Hepatocyte (in vitro differentiated cells): ENCODE data around the gene MTR. TPM values are rescaled to one million over a fixed set of nuclear protein-coding genes. Genes with fewer than 3 reads are reported as not detected.
A peak's percentile ranks its signal among the peaks of the same experiment; 100 is the strongest.

Experiments
- DNase-seq: peaks from one replicate; pipeline ENCODE4 v3.0.0-alpha.2; 2016; ENCODE audit warnings: low spot score
- H2AFZ ChIP-seq: fragments of 200-600 bp; sonication (generic); 2 replicates; pipeline ENCODE4 v1.6.0; 2016; ENCODE audit warnings: antibody characterized with exemption, mild to moderate bottlenecking
- H3K27ac ChIP-seq: fragments of 200-600 bp; sonication (generic); 2 replicates; pipeline ENCODE4 v1.5.1; 2016; ENCODE audit warnings: mild to moderate bottlenecking
- H3K27me3 ChIP-seq: fragments of 200-600 bp; sonication (generic); 2 replicates; pipeline ENCODE4 v1.6.1; 2016
- H3K36me3 ChIP-seq: fragments of 200-600 bp; sonication (generic); replicated peaks from 2 replicates; pipeline ENCODE4 v1.5.1; 2016; ENCODE audit warnings: low read depth; ENCODE audit not compliant: insufficient read depth
- H3K4me1 ChIP-seq: fragments of 200-600 bp; sonication (generic); 2 replicates; pipeline ENCODE4 v1.5.1; 2016; ENCODE audit warnings: mild to moderate bottlenecking, moderate library complexity; ENCODE audit not compliant: insufficient read depth
- H3K4me2 ChIP-seq: fragments of 200-600 bp; sonication (generic); 2 replicates; pipeline ENCODE4 v1.6.0; 2016
- H3K4me3 ChIP-seq: fragments of 200-600 bp; sonication (generic); 2 replicates; pipeline ENCODE4 v1.5.1; 2016; ENCODE audit warnings: mild to moderate bottlenecking
- H3K79me2 ChIP-seq: fragments of 200-600 bp; sonication (generic); 2 replicates; pipeline ENCODE4 v1.6.0; 2017; ENCODE audit warnings: mild to moderate bottlenecking
- H3K9me2 ChIP-seq: fragments of 200-600 bp; sonication (generic); replicated peaks from 2 replicates; pipeline ENCODE4 v1.6.0; 2017; ENCODE audit warnings: mild to moderate bottlenecking; ENCODE audit not compliant: insufficient read depth
- H3K9me3 ChIP-seq: fragments of 200-600 bp; sonication (generic); 2 replicates; pipeline ENCODE4 v1.5.1; 2016; ENCODE audit warnings: low read depth, mild to moderate bottlenecking
- H4K20me1 ChIP-seq: fragments of 200-600 bp; sonication (generic); 2 replicates; pipeline ENCODE4 v1.6.0; 2016; ENCODE audit warnings: mild to moderate bottlenecking; ENCODE audit not compliant: insufficient read depth, poor library complexity, severe bottlenecking
- EZH2 ChIP-seq: fragments of 200-600 bp; sonication (generic); IDR thresholded peaks from 2 replicates; pipeline ENCODE4 v1.6.1; 2016; ENCODE audit warnings: antibody characterized with exemption, mild to moderate bottlenecking, borderline replicate concordance
- EZH2phosphoT487 ChIP-seq: fragments of 200-600 bp; sonication (generic); IDR thresholded peaks from one replicate; pipeline ENCODE4 v1.6.1; 2018; ENCODE audit warnings: antibody characterized with exemption, mild to moderate bottlenecking, low read depth, moderate library complexity; ENCODE audit not compliant: unreplicated experiment, severe bottlenecking
- WGBS: methylation state at CpG from one replicate; pipeline ENCODE4 v1.1.6; 2016; ENCODE audit warnings: low lambda C conversion rate; ENCODE audit errors: missing lambda C conversion rate; 5-methylcytosine and 5-hydroxymethylcytosine counted together
- polyA plus RNA-seq: library from polyadenylated mRNA; unstranded; fragments of >200 nt; fragmentation: Nextera tagmentation; extraction: Ambion mirVana; gene quantifications from 2 replicates; pipeline ENCODE4 v1.2.1, GENCODE V29; 2016
- total RNA-seq: library from RNA; depleted of rRNA; stranded (reverse); fragments of >200 nt; gene quantifications from 2 replicates; pipeline ENCODE4 v1.2.3, GENCODE V29; 2014
- TF ChIP-seq, protein P1 (sequence below): fragments of 200-600 bp; sonication (generic); IDR thresholded peaks from 2 replicates; pipeline ENCODE4 v1.5.1; 2016; ENCODE audit warnings: antibody characterized with exemption, mild to moderate bottlenecking; ENCODE audit not compliant: poor library complexity

The MTR gene
- total and polyA plus RNA-seq, 2 experiments from 2014 or later: 9.6 to 23.8 TPM

DNA sequence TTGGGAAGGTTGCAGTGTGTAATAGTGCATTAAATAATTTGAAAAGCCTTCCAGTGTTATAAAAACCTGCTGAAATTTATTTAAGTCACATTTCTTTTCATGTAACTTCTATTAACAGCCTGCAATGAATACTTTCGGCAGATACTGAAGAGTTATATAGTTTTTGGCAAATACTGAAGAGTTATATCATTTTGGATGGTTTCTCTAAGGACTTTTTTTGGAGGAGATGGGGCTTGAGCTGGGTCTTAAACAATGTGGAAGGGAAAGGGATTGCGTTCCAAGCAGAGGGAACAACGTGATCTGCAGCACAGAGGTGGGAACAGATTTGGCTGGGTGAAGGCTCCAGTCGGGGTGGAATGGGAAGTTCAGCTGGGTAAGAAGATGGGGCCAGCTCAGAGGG is 39.8 kb downstream of the MTR start:
- H3K27ac ChIP-seq: no peak overlapping the region
- H3K36me3 ChIP-seq: no peaks in the 10 kb centered on the region
- H3K4me3 ChIP-seq: no peak overlapping the region
- H3K9me3 ChIP-seq: no peaks in the 10 kb centered on the region
- H3K27me3 ChIP-seq: no peaks in the 10 kb centered on the region
- no peaks in the 10 kb centered on the region for H4K20me1 ChIP-seq
- H2AFZ ChIP-seq: no peak overlapping the region
- H3K9me2 ChIP-seq: no peaks in the 10 kb centered on the region
- 82% methylated on average over 4 of the region's 4 CpGs for WGBS
- no peaks in the 10 kb centered on the region for H3K79me2 ChIP-seq
- H3K4me2 ChIP-seq: no peak overlapping the region
- no peak for DNase-seq
- TF ChIP-seq EZH2phosphoT487 (no peak), EZH2 (no peak)
- TF ChIP-seq, protein P1, sequence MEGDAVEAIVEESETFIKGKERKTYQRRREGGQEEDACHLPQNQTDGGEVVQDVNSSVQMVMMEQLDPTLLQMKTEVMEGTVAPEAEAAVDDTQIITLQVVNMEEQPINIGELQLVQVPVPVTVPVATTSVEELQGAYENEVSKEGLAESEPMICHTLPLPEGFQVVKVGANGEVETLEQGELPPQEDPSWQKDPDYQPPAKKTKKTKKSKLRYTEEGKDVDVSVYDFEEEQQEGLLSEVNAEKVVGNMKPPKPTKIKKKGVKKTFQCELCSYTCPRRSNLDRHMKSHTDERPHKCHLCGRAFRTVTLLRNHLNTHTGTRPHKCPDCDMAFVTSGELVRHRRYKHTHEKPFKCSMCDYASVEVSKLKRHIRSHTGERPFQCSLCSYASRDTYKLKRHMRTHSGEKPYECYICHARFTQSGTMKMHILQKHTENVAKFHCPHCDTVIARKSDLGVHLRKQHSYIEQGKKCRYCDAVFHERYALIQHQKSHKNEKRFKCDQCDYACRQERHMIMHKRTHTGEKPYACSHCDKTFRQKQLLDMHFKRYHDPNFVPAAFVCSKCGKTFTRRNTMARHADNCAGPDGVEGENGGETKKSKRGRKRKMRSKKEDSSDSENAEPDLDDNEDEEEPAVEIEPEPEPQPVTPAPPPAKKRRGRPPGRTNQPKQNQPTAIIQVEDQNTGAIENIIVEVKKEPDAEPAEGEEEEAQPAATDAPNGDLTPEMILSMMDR: no peak
- H3K4me1 ChIP-seq: peaks cover 4% of the 10 kb centered on the region

DNA sequence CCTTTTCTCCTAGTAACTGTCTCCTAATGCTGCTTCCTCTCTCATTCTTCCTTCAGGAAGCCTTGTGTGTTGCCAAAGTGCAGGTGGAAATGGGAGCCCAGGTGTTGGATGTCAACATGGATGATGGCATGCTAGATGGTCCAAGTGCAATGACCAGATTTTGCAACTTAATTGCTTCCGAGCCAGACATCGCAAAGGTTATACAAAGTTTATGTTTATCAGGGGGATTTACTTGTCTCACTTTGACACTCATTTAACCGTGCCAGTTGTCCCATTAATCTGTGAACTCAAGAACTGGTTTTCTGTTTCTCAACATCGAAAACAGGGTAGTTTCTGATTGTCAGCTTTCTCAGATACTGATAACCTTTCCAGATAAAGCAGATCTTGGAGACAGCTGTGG is 40.4 kb downstream of the MTR start:
- Histone ChIP-seq H3K36me3 (no peaks in the 10 kb centered on the region), H3K9me3 (no peaks in the 10 kb centered on the region), H3K9me2 (no peaks in the 10 kb centered on the region), H3K4me1 (peaks cover 4% of the 10 kb centered on the region), H3K4me2 (no peak overlapping the region), H4K20me1 (no peaks in the 10 kb centered on the region), H3K27me3 (no peaks in the 10 kb centered on the region), H3K79me2 (no peaks in the 10 kb centered on the region), H2AFZ (no peak overlapping the region), H3K4me3 (no peak overlapping the region), H3K27ac (peak overlapping the region; percentile 26)
- peak; percentile 33 for DNase-seq
- 17% methylated on average over 4 of the region's 4 CpGs for WGBS
- TF ChIP-seq EZH2 (no peak), EZH2phosphoT487 (no peak)
- TF ChIP-seq, protein P1: no peak

DNA sequence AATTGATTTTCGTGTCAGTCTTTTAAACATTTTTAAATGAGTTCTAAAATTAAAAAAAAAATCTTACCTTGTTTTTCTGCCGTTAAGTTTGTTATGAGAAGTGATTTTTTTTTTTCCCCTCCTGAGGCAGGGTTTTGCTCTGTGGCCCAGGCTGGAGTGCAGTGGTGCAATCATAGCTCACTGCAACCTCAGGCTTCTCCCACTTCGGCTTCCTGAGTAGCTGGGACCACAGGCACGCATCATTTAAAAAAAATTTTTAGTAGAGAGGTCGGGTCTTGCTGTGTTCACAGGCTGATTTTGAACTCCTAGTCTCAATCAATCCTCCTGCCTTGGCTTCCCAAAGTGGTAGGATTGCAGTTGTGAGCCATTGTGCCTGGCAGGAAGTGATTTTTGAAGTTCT is 41.1 kb downstream of the MTR start:
- no peaks in the 10 kb centered on the region for H3K79me2 ChIP-seq
- H3K4me2 ChIP-seq: no peak overlapping the region
- H3K27ac ChIP-seq: peak overlapping the region; percentile 26
- no peak for TF ChIP-seq EZH2phosphoT487
- TF ChIP-seq, protein P1: no peak
- TF ChIP-seq EZH2: no peak
- no peaks in the 10 kb centered on the region for H4K20me1 ChIP-seq
- WGBS: 69% methylated on average over 5 of the region's 5 CpGs
- no peaks in the 10 kb centered on the region for H3K36me3 ChIP-seq
- peaks cover 4% of the 10 kb centered on the region for H3K4me1 ChIP-seq
- H3K9me2 ChIP-seq: no peaks in the 10 kb centered on the region
- no peaks in the 10 kb centered on the region for H3K27me3 ChIP-seq
- no peak for DNase-seq
- H3K9me3 ChIP-seq: no peaks in the 10 kb centered on the region
- H3K4me3 ChIP-seq: no peak overlapping the region
- no peak overlapping the region for H2AFZ ChIP-seq

DNA sequence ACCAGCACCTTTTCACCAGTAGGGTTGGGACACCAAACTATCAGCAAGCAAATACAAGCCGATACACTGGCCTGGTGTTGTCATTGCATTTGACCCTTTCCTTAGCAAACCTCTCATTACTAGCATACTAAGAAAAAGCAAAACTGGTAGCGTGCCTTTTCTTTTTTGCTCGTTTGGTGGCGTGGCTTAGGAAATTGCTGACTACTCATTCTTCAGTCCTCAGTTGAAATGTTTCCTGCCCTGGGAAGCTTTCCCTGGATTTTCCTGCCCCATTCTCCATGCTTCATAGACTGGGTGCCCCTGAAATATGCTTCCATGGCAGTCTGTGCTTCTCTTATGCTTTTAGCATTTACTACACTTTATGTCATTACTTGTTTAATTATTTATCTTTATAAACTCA is 42.0 kb downstream of the MTR start:
- H3K9me2 ChIP-seq: no peaks in the 10 kb centered on the region
- no peak for TF ChIP-seq EZH2
- TF ChIP-seq, protein P1: no peak
- TF ChIP-seq EZH2phosphoT487: no peak
- 96% methylated on average over 4 of the region's 4 CpGs for WGBS
- H3K9me3 ChIP-seq: no peaks in the 10 kb centered on the region
- no peak overlapping the region for H3K4me3 ChIP-seq
- H3K79me2 ChIP-seq: no peaks in the 10 kb centered on the region
- H3K4me2 ChIP-seq: no peak overlapping the region
- no peak overlapping the region for H3K27ac ChIP-seq
- no peak for DNase-seq
- H4K20me1 ChIP-seq: no peaks in the 10 kb centered on the region
- H2AFZ ChIP-seq: no peak overlapping the region
- no peaks in the 10 kb centered on the region for H3K27me3 ChIP-seq
- H3K36me3 ChIP-seq: no peaks in the 10 kb centered on the region
- H3K4me1 ChIP-seq: peaks cover 4% of the 10 kb centered on the region
